GM06990 (cell line): ENCODE data around the gene SGPP2.

Experiments used
- DNase-seq: peaks from one replicate; pipeline ENCODE4 v3.0.0-alpha.2; 2011; ENCODE audit not compliant: insufficient read length; ENCODE audit errors: extremely low read depth
- H3K27me3 ChIP-seq: replicated peaks from 2 replicates; pipeline ENCODE4 v1.6.0; 2011; ENCODE audit warnings: low read length; ENCODE audit not compliant: control insufficient read depth, insufficient read depth
- H3K36me3 ChIP-seq: 2 replicates; pipeline ENCODE4 v1.5.1; 2011; ENCODE audit warnings: low read length; ENCODE audit not compliant: control insufficient read depth, insufficient read depth
- H3K4me3 ChIP-seq: replicated peaks from 2 replicates; pipeline ENCODE4 v1.5.1; 2011; ENCODE audit warnings: low read depth, mild to moderate bottlenecking, control low read depth, low read length
- CTCF ChIP-seq: IDR thresholded peaks from 2 replicates; pipeline ENCODE4 v1.5.1; 2011; ENCODE audit warnings: low read length, control low read depth, mild to moderate bottlenecking, inconsistent platforms; ENCODE audit not compliant: insufficient read depth, poor library complexity, severe bottlenecking

The SGPP2 gene

GRCh38 chr2:222391743-222392285 lies 32.5 kb upstream of the SGPP2 start:
- TF ChIP-seq CTCF: no peak
- no peak for DNase-seq
- Histone ChIP-seq H3K4me3 (no peak overlapping the region), H3K36me3 (no peaks in the 10 kb centered on the region), H3K27me3 (no peaks in the 10 kb centered on the region)

GRCh38 chr2:222393733-222394267 lies 30.5 kb upstream of the SGPP2 start:
- no peak for DNase-seq
- Histone ChIP-seq H3K27me3 (no peaks in the 10 kb centered on the region), H3K4me3 (no peak overlapping the region), H3K36me3 (no peaks in the 10 kb centered on the region)
- TF ChIP-seq CTCF: no peak

GRCh38 chr2:222398446-222398885 lies 25.9 kb upstream of the SGPP2 start:
- DNase-seq: no peak
- Histone ChIP-seq H3K27me3 (no peaks in the 10 kb centered on the region; the same call in 1 of the 2 replicates), H3K36me3 (no peaks in the 10 kb centered on the region), H3K4me3 (no peak overlapping the region)
- TF ChIP-seq CTCF: no peak

- H3K36me3 ChIP-seq: no peaks in the 10 kb centered on the region
- no peak for DNase-seq
- TF ChIP-seq CTCF: no peak
- no peaks in the 10 kb centered on the region; the same call in 1 of the 2 replicates for H3K27me3 ChIP-seq
- H3K4me3 ChIP-seq: no peak overlapping the region
Observed at GRCh38 chr2:222399038-222399783, 25.1 kb upstream of the SGPP2 start.

- H3K4me3 ChIP-seq: no peak overlapping the region
- DNase-seq: no peak
- H3K27me3 ChIP-seq: no peaks in the 10 kb centered on the region; the same call in 1 of the 2 replicates
- no peaks in the 10 kb centered on the region for H3K36me3 ChIP-seq
- no peak for TF ChIP-seq CTCF
Observed at GRCh38 chr2:222404151-222404905, 20.0 kb upstream of the SGPP2 start.
